GM19238 (cell line): ENCODE measurements around the gene ADCK2.
"Not testable (repeated sequence)": the region's sequence is repeated elsewhere in the genome, so short reads cannot be mapped to it uniquely, and the experiment has no call there.

Source experiments
- DNase-seq: peaks from one replicate; pipeline ENCODE4 v3.0.0; 2011; ENCODE audit warnings: low spot score; ENCODE audit not compliant: insufficient read length

ADCK2 gene

GRCh38 chr7:140673063-140673773, 473 bp downstream of the ADCK2 start:
- peak; percentile 64 for DNase-seq

GRCh38 chr7:140673774-140674155, 1.0 kb downstream of the ADCK2 start:
- DNase-seq, result no peak

GRCh38 chr7:140674356-140674800, 1.6 kb downstream of the ADCK2 start:
- DNase-seq, result peak; percentile 55

GRCh38 chr7:140674899-140675701, 2.4 kb downstream of the ADCK2 start:
- no peak for DNase-seq

- DNase-seq, result no peak
Measured at GRCh38 chr7:140675726-140676125, 3.0 kb downstream of the ADCK2 start.

- peak; percentile 50 for DNase-seq
Measured at GRCh38 chr7:140676306-140676705, 3.6 kb downstream of the ADCK2 start.

- not testable (repeated sequence) for DNase-seq
Measured at GRCh38 chr7:140676956-140677355, 4.2 kb downstream of the ADCK2 start.

- DNase-seq, result no peak
Measured at GRCh38 chr7:140677496-140677895, 4.8 kb downstream of the ADCK2 start.

- DNase-seq, result no peak
Measured at GRCh38 chr7:140678081-140678815, 5.5 kb downstream of the ADCK2 start.

- no peak for DNase-seq
Measured at GRCh38 chr7:140678816-140679130, 6.0 kb downstream of the ADCK2 start.

GRCh38 chr7:140679186-140679585, 6.4 kb downstream of the ADCK2 start:
- no peak for DNase-seq

GRCh38 chr7:140680886-140681285, 8.1 kb downstream of the ADCK2 start:
- no peak for DNase-seq

GRCh38 chr7:140681766-140682165, 9.0 kb downstream of the ADCK2 start:
- DNase-seq, result no peak

- DNase-seq, result no peak
Measured at GRCh38 chr7:140683657-140684056, 10.9 kb downstream of the ADCK2 start.

GRCh38 chr7:140684066-140684950, 11.6 kb downstream of the ADCK2 start:
- DNase-seq, result no peak

GRCh38 chr7:140685407-140686087, 12.8 kb downstream of the ADCK2 start:
- no peak for DNase-seq

GRCh38 chr7:140686921-140687320, 14.2 kb downstream of the ADCK2 start:
- DNase-seq, result no peak

GRCh38 chr7:140688341-140688740, 15.6 kb downstream of the ADCK2 start:
- no peak for DNase-seq

- no peak for DNase-seq
Measured at GRCh38 chr7:140689199-140690152, 16.7 kb downstream of the ADCK2 start.
